Measurements from ENCODE around the gene RFNG.

- TF ChIP-seq, protein P1, sequence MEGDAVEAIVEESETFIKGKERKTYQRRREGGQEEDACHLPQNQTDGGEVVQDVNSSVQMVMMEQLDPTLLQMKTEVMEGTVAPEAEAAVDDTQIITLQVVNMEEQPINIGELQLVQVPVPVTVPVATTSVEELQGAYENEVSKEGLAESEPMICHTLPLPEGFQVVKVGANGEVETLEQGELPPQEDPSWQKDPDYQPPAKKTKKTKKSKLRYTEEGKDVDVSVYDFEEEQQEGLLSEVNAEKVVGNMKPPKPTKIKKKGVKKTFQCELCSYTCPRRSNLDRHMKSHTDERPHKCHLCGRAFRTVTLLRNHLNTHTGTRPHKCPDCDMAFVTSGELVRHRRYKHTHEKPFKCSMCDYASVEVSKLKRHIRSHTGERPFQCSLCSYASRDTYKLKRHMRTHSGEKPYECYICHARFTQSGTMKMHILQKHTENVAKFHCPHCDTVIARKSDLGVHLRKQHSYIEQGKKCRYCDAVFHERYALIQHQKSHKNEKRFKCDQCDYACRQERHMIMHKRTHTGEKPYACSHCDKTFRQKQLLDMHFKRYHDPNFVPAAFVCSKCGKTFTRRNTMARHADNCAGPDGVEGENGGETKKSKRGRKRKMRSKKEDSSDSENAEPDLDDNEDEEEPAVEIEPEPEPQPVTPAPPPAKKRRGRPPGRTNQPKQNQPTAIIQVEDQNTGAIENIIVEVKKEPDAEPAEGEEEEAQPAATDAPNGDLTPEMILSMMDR (IDR thresholded peaks at IDR 0.05) = no peak
- TF ChIP-seq POLR2A (IDR thresholded peaks at IDR 0.05) = no peak
Observed at GRCh38 chr17:82028966-82029365, 22.6 kb downstream of the RFNG start.

Data from adrenal gland (tissue), 5 donors.